Liver (tissue), 3 donors: ENCODE data around the gene CAV1.

ENCODE experiments used
- ATF3 ChIP-seq: IDR thresholded peaks from 2 replicates; pipeline ENCODE4 v1.6.1; 2016; ENCODE audit warnings: antibody characterized with exemption
- CTCF ChIP-seq: fragments of 150-350 bp; IDR thresholded peaks from 2 replicates; pipeline ENCODE4 v1.5.1; 2017; ENCODE audit warnings: improper control_type of control experiment, low read depth, low read length; ENCODE audit not compliant: missing input control
- GABPA ChIP-seq, 2 donors: IDR thresholded peaks in 1 of 2; conservative IDR thresholded peaks in 1 of 2; 2 replicates each; pipeline ENCODE4 v1.6.1; 2016; ENCODE audit warnings: antibody characterized with exemption in 2 of 2, mild to moderate bottlenecking in 1 of 2, moderate library complexity in 1 of 2
- JUND ChIP-seq, 2 donors: IDR thresholded peaks; 2 replicates each; pipeline ENCODE4 v1.6.1; 2016; ENCODE audit warnings: antibody characterized with exemption in 2 of 2
- MAX ChIP-seq: IDR thresholded peaks from 2 replicates; pipeline ENCODE4 v1.6.1; 2016; ENCODE audit warnings: antibody characterized with exemption
- RAD21 ChIP-seq, 2 donors: IDR thresholded peaks; 2 replicates each; pipeline ENCODE4 v1.6.1; 2016; ENCODE audit warnings: antibody characterized with exemption in 2 of 2, mild to moderate bottlenecking in 2 of 2
- SP1 ChIP-seq: IDR thresholded peaks from 2 replicates; pipeline ENCODE4 v1.6.1; 2018; ENCODE audit warnings: antibody characterized with exemption, mild to moderate bottlenecking
- donor health status: healthy.
- donor health status: healthy.

- TF ChIP-seq MAX (no peak), ATF3 (no peak), RAD21 (IDR thresholded peaks at IDR 0.05) (no peak), CTCF (no peak), GABPA (IDR thresholded peaks at IDR 0.05 in 1 of 2, conservative IDR thresholded peaks at IDR 0.05 in 1 of 2) (no peak), JUND (IDR thresholded peaks at IDR 0.05) (no peak), SP1 (no peak)
Observed at GRCh38 chr7:116505278-116505677, 19.6 kb upstream of the CAV1 start.
